Gastrocnemius medialis (tissue), 4 donors: ENCODE measurements around the gene OR11H7. TPM values are rescaled to one million over a fixed set of nuclear protein-coding genes. Genes with fewer than 3 reads are reported as not detected.
"Not testable (repeated sequence)": the region's sequence is repeated elsewhere in the genome, so short reads cannot be mapped to it uniquely, and the experiment has no call there.

Experiments
- ATAC-seq, 2 donors: fragments of 150-250 bp; one replicate each; pipeline ENCODE4 v1.9.1; 2016
- DNase-seq, 2 donors: peaks; one replicate each; pipeline ENCODE4 v3.0.0-alpha.2; 2019
- H3K27ac ChIP-seq, 4 donors: fragments of 200-600 bp; sonication (generic); 1 replicate in 1 of 4; 2 replicates in 3 of 4; pipeline ENCODE4 v1.5.1; 2016 to 2018; ENCODE audit warnings: mild to moderate bottlenecking in 2 of 4, moderate library complexity in 1 of 4
- H3K27me3 ChIP-seq, 3 donors: fragments of 200-600 bp; sonication (generic) in 2 of 3; 1 replicate in 1 of 3; 2 replicates in 2 of 3; pipeline versions ENCODE4 v1.5.1 to v1.6.0; 2016 to 2019; ENCODE audit warnings: mild to moderate bottlenecking in 1 of 3, moderate library complexity in 1 of 3
- H3K36me3 ChIP-seq, 2 donors: fragments of 200-600 bp; sonication (generic) in 1 of 2; one replicate each; pipeline ENCODE4 v1.5.1; 2017 to 2018
- H3K4me1 ChIP-seq, 2 donors: fragments of 200-600 bp; sonication (generic) in 1 of 2; one replicate each; pipeline ENCODE4 v1.5.1; 2016 to 2017; ENCODE audit warnings: mild to moderate bottlenecking in 2 of 2
- H3K4me3 ChIP-seq, 4 donors: fragments of 200-600 bp; sonication (generic) in 3 of 4; 1 replicate in 1 of 4; 2 replicates in 3 of 4; pipeline ENCODE4 v1.5.1; 2016 to 2019; ENCODE audit warnings: mild to moderate bottlenecking in 2 of 4
- H3K9me3 ChIP-seq, 3 donors: fragments of 200-600 bp; sonication (generic) in 2 of 3; 1 replicate in 1 of 3; 2 replicates in 2 of 3; pipeline ENCODE4 v1.5.1; 2016 to 2019
- CTCF ChIP-seq, 5 experiments: fragments of 450-650 bp in 3 of 5; fragments of 200-600 bp in 2 of 5; sonication (generic) in 2 of 5; IDR thresholded peaks in 4 of 5; conservative IDR thresholded peaks in 1 of 5; 1 replicate in 4 of 5; 2 replicates in 1 of 5; pipeline ENCODE4 v1.5.1; 2016 to 2019; ENCODE audit warnings: antibody characterized with exemption in 5 of 5, mild to moderate bottlenecking in 3 of 5, moderate library complexity in 3 of 5
- POLR2A ChIP-seq, 2 donors: fragments of 450-650 bp; IDR thresholded peaks; one replicate each; pipeline ENCODE4 v1.6.1; 2017; ENCODE audit warnings: antibody characterized with exemption in 2 of 2, mild to moderate bottlenecking in 2 of 2, moderate library complexity in 2 of 2
- in situ Hi-C, 4 donors: fragments of 200-750 bp; cut with MboI; loops; one replicate each; pipeline versions ENCODE4 v1.15.0 to v1.8.0; 2017; ENCODE audit warnings: low sequenced_read_pairs in 4 of 4
- intact Hi-C: fragments of 100-400 bp; cut with DNase I; formaldehyde crosslinking; loops from one replicate; pipeline ENCODE4 v1.15.1; 2023; ENCODE audit warnings: low total_unique reads
- total RNA-seq, 4 donors: library from RNA; depleted of rRNA; stranded (reverse); fragments of >200 nt; gene quantifications; one replicate each; pipeline versions ENCODE4 v1.1.0 to v1.2.3, GENCODE V29; 2016

OR11H7 gene
- total RNA-seq, 4 donors from 2014 or later: not detected

- ATAC-seq: no peak
- no peaks in the 10 kb centered on the region for H3K4me1 ChIP-seq
- no peak for TF ChIP-seq POLR2A (IDR thresholded peaks at IDR 0.05)
- TF ChIP-seq CTCF (IDR thresholded peaks at IDR 0.05 in 4 of 5, conservative IDR thresholded peaks at IDR 0.05 in 1 of 5): no peak
- DNase-seq: no peak
- H3K4me3 ChIP-seq: no peak overlapping the region
- in situ Hi-C loops (no loop called here), intact Hi-C loops (no loop called here)
- no peaks in the 10 kb centered on the region for H3K36me3 ChIP-seq
- no peak overlapping the region for H3K27ac ChIP-seq
- H3K27me3 ChIP-seq: no peaks in the 10 kb centered on the region
- H3K9me3 ChIP-seq: no peaks in the 10 kb centered on the region
Measured at GRCh38 chr14:20197459-20197858, 31.3 kb upstream of the OR11H7 start.

- DNase-seq: no peak
- H3K4me1 ChIP-seq: no peaks in the 10 kb centered on the region
- intact Hi-C loops: no loop called here
- H3K36me3 ChIP-seq: no peaks in the 10 kb centered on the region
- in situ Hi-C loops: no loop called here
- H3K4me3 ChIP-seq: no peak overlapping the region
- TF ChIP-seq CTCF (IDR thresholded peaks at IDR 0.05 in 4 of 5, conservative IDR thresholded peaks at IDR 0.05 in 1 of 5) (no peak), POLR2A (IDR thresholded peaks at IDR 0.05) (no peak)
- no peak for ATAC-seq
- H3K9me3 ChIP-seq: no peaks in the 10 kb centered on the region
- no peak overlapping the region for H3K27ac ChIP-seq
- H3K27me3 ChIP-seq: no peaks in the 10 kb centered on the region
Measured at GRCh38 chr14:20198991-20199390, 29.8 kb upstream of the OR11H7 start.

- intact Hi-C loops (no loop called here), in situ Hi-C loops (no loop called here)
- ATAC-seq (no peak), DNase-seq (no peak)
- H3K36me3 ChIP-seq: no peaks in the 10 kb centered on the region
- TF ChIP-seq CTCF (IDR thresholded peaks at IDR 0.05 in 4 of 5, conservative IDR thresholded peaks at IDR 0.05 in 1 of 5) (no peak), POLR2A (IDR thresholded peaks at IDR 0.05) (no peak)
- H3K9me3 ChIP-seq: no peaks in the 10 kb centered on the region
- H3K27ac ChIP-seq: no peak overlapping the region
- H3K27me3 ChIP-seq: no peaks in the 10 kb centered on the region
- H3K4me3 ChIP-seq: no peak overlapping the region
- H3K4me1 ChIP-seq: no peaks in the 10 kb centered on the region
Measured at GRCh38 chr14:20204721-20205120, 24.1 kb upstream of the OR11H7 start.

GRCh38 chr14:20209595-20209994 lies 19.2 kb upstream of the OR11H7 start:
- Histone ChIP-seq H3K4me3 (no peak overlapping the region), H3K27me3 (no peaks in the 10 kb centered on the region), H3K9me3 (no peaks in the 10 kb centered on the region), H3K4me1 (no peaks in the 10 kb centered on the region), H3K36me3 (no peaks in the 10 kb centered on the region), H3K27ac (no peak overlapping the region)
- TF ChIP-seq CTCF (IDR thresholded peaks at IDR 0.05 in 4 of 5, conservative IDR thresholded peaks at IDR 0.05 in 1 of 5): no peak
- TF ChIP-seq POLR2A (IDR thresholded peaks at IDR 0.05): no peak
- ATAC-seq: no peak
- no peak for DNase-seq
- intact Hi-C loops (no loop called here), in situ Hi-C loops (no loop called here)

- ATAC-seq, intact Hi-C loops, H3K4me3 ChIP-seq, H3K4me1 ChIP-seq, in situ Hi-C loops, H3K27me3 ChIP-seq, DNase-seq, H3K9me3 ChIP-seq, H3K36me3 ChIP-seq, H3K27ac ChIP-seq: not testable (repeated sequence)
Measured at GRCh38 chr14:20212406-20212805, 16.4 kb upstream of the OR11H7 start.
